ENCODE data around the gene GSS.

The GSS gene

GRCh38 chr20:34955231-34956040, at the start of gene GSS, which contains the start of gene MYH7B:
Gene GSS, minus strand, starts transcription at chr20:34955806. Its CDS starts 3,954 bp downstream, at chr20:34951852.
Gene MYH7B, plus strand, starts transcription at chr20:34955868. Its CDS starts 22,138 bp downstream, at chr20:34978006.
- peak; percentile 95 to 96 for DNase-seq (ENCODE audit: extremely low read depth in 1 of 2, low read depth in 1 of 2)

GRCh38 chr20:35004749-35005462, 49.3 kb upstream of the GSS start:
- DNase-seq (ENCODE audit: extremely low read depth in 1 of 2, low read depth in 1 of 2), result no peak

- no peak for DNase-seq (ENCODE audit: extremely low read depth in 1 of 2, low read depth in 1 of 2)
Observed at GRCh38 chr20:35004051-35004725, 48.6 kb upstream of the GSS start.

GRCh38 chr20:35003211-35004031, 47.8 kb upstream of the GSS start:
- DNase-seq (ENCODE audit: extremely low read depth in 1 of 2, low read depth in 1 of 2), result no peak

- DNase-seq (ENCODE audit: extremely low read depth in 1 of 2, low read depth in 1 of 2), result no peak
Observed at GRCh38 chr20:35002426-35003210, 47.0 kb upstream of the GSS start.

- DNase-seq (ENCODE audit: extremely low read depth in 1 of 2, low read depth in 1 of 2), result no peak
Observed at GRCh38 chr20:35001596-35002362, 46.2 kb upstream of the GSS start.

GRCh38 chr20:35000922-35001595, 45.5 kb upstream of the GSS start:
- DNase-seq (ENCODE audit: extremely low read depth in 1 of 2, low read depth in 1 of 2), result no peak

- no peak for DNase-seq (ENCODE audit: extremely low read depth in 1 of 2, low read depth in 1 of 2)
Observed at GRCh38 chr20:35000311-35000921, 44.8 kb upstream of the GSS start.

GRCh38 chr20:34999782-35000181, 44.2 kb upstream of the GSS start:
- DNase-seq (ENCODE audit: extremely low read depth in 1 of 2, low read depth in 1 of 2), result no peak

- no peak for DNase-seq (ENCODE audit: extremely low read depth in 1 of 2, low read depth in 1 of 2)
Observed at GRCh38 chr20:34999021-34999451, 43.4 kb upstream of the GSS start.

GRCh38 chr20:34998331-34998950, 42.8 kb upstream of the GSS start:
- no peak for DNase-seq (ENCODE audit: extremely low read depth in 1 of 2, low read depth in 1 of 2)

- no peak for DNase-seq (ENCODE audit: extremely low read depth in 1 of 2, low read depth in 1 of 2)
Observed at GRCh38 chr20:34997774-34998173, 42.2 kb upstream of the GSS start.

- DNase-seq (ENCODE audit: extremely low read depth in 1 of 2, low read depth in 1 of 2), result no peak
Observed at GRCh38 chr20:34997131-34997561, 41.5 kb upstream of the GSS start.

- no peak for DNase-seq (ENCODE audit: extremely low read depth in 1 of 2, low read depth in 1 of 2)
Observed at GRCh38 chr20:34996243-34997028, 40.8 kb upstream of the GSS start.

- DNase-seq (ENCODE audit: extremely low read depth in 1 of 2, low read depth in 1 of 2), result no peak
Observed at GRCh38 chr20:34995696-34996095, 40.1 kb upstream of the GSS start.

- no peak for DNase-seq (ENCODE audit: extremely low read depth in 1 of 2, low read depth in 1 of 2)
Observed at GRCh38 chr20:34995192-34995591, 39.6 kb upstream of the GSS start.
